ENCODE results near the gene ANKH.
"Not testable (repeated sequence)": the region's sequence is repeated elsewhere in the genome, so short reads cannot be mapped to it uniquely, and the experiment has no call there.

ANKH gene

GRCh38 chr5:14825977-14826376 is 45.6 kb downstream of the ANKH start:
- Histone ChIP-seq H3K4me3 (no peak overlapping the region), H3K27ac (no peak overlapping the region)
- DNase-seq (ENCODE audit: low spot score), result no peak
- TF ChIP-seq CTCF (IDR thresholded peaks at IDR 0.05), result no peak

GRCh38 chr5:14824499-14824898 is 47.1 kb downstream of the ANKH start:
- no peak for DNase-seq (ENCODE audit: low spot score)
- H3K27ac ChIP-seq, result no peak overlapping the region
- no peak overlapping the region for H3K4me3 ChIP-seq
- TF ChIP-seq CTCF (IDR thresholded peaks at IDR 0.05), result no peak

- Histone ChIP-seq H3K27ac (no peak overlapping the region), H3K4me3 (no peak overlapping the region)
- no peak for DNase-seq (ENCODE audit: low spot score)
- TF ChIP-seq CTCF (IDR thresholded peaks at IDR 0.05), result no peak
Measured at GRCh38 chr5:14821100-14821845, 50.3 kb downstream of the ANKH start.

- Histone ChIP-seq H3K27ac (peak overlapping the region in 1 of 2 donors; percentile 5), H3K4me3 (no peak overlapping the region)
- TF ChIP-seq CTCF (IDR thresholded peaks at IDR 0.05), result no peak
- DNase-seq (ENCODE audit: low spot score), result no peak
Measured at GRCh38 chr5:14818931-14819790, 52.4 kb downstream of the ANKH start.

- DNase-seq (ENCODE audit: low spot score); H3K4me3 ChIP-seq; H3K27ac ChIP-seq: not testable (repeated sequence)
Measured at GRCh38 chr5:14817762-14818136, 53.8 kb downstream of the ANKH start.

- H3K27ac ChIP-seq, result peak overlapping the region in 1 of 2 donors; percentile 67
- TF ChIP-seq CTCF (IDR thresholded peaks at IDR 0.05), result no peak
- no peak overlapping the region for H3K4me3 ChIP-seq
- no peak for DNase-seq (ENCODE audit: low spot score)
Measured at GRCh38 chr5:14816999-14817761, 54.4 kb downstream of the ANKH start.

- Histone ChIP-seq H3K4me3 (no peak overlapping the region), H3K27ac (peak overlapping the region in 1 of 2 donors; percentile 45)
- no peak for DNase-seq (ENCODE audit: low spot score)
- no peak for TF ChIP-seq CTCF (IDR thresholded peaks at IDR 0.05)
Measured at GRCh38 chr5:14816374-14816998, 55.1 kb downstream of the ANKH start.
